Activated naive CD8-positive, alpha-beta T cell (primary cell): Measurements from ENCODE around the gene SNX20.

Source experiments
- H3K27ac Mint-ChIP-seq: one replicate; pipeline ENCODE4 v1.8.0; 2021; ENCODE audit warnings: mixed read lengths
- H3K27me3 Mint-ChIP-seq: one replicate; pipeline ENCODE4 v1.8.0; 2021; ENCODE audit warnings: mixed read lengths
- H3K36me3 Mint-ChIP-seq: one replicate; pipeline ENCODE4 v1.8.0; 2021; ENCODE audit warnings: mixed read lengths
- H3K4me1 Mint-ChIP-seq: one replicate; pipeline ENCODE4 v1.8.0; 2021; ENCODE audit warnings: low read depth, mixed read lengths
- H3K4me3 Mint-ChIP-seq: one replicate; pipeline ENCODE4 v1.8.0; 2021; ENCODE audit warnings: mild to moderate bottlenecking, mixed read lengths
- H3K9me3 Mint-ChIP-seq: one replicate; pipeline ENCODE4 v1.8.0; 2021; ENCODE audit warnings: low read depth, mixed read lengths

The SNX20 gene

DNA sequence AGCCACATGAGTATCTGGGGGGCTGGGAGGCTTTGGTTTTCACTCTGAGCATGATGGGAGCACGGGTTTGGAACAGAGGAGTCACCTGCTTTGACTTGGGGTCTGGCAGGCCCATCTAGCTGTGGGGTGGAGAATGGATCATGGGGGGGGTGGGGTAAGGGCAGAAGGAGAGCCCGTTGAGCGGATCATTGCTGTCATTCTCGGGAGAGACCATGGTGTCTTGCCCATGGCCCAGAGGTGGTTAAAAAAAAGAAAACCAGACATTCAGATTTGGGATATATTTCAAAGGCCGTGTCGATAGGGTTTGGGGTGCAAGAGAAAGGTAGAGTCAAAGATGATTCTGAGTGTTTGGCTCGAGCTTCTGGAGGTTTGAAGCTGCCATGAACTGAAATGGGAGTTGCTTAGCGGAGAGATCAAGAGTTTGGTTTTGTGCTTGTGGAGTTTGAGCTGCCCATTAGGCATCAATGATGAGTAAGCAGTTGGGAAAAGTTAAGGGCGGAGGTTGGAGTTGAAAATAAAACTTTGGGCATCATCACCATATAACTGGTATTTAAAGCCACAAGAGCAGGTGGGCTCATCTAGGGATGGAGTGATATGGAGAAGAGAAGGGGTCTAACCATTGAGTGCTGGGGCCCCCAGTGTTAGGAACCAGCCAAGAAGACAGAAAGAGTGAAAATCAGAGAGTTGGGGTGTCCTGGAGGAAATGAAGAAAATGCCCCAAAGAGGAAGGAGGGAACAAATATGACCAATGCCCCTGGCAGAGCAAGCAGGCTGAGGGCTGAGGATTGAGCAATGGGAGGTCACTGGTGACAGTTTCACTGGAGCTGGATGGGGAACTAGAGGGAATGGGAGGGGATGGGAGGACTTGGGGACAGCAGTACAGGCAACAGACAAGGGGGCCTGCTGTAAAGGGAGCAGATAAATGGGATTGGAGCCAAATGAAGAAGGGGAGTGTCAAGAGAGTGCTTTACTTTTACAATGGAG lies 14.2 kb upstream of the SNX20 start:
- Mint-ChIP-seq H3K9me3 (no peaks in the 10 kb centered on the region), H3K36me3 (peaks cover 3% of the 10 kb centered on the region), H3K27ac (peak overlapping the region; percentile 37), H3K4me1 (peaks cover 64% of the 10 kb centered on the region), H3K4me3 (peak overlapping the region; percentile 79), H3K27me3 (no peaks in the 10 kb centered on the region)

DNA sequence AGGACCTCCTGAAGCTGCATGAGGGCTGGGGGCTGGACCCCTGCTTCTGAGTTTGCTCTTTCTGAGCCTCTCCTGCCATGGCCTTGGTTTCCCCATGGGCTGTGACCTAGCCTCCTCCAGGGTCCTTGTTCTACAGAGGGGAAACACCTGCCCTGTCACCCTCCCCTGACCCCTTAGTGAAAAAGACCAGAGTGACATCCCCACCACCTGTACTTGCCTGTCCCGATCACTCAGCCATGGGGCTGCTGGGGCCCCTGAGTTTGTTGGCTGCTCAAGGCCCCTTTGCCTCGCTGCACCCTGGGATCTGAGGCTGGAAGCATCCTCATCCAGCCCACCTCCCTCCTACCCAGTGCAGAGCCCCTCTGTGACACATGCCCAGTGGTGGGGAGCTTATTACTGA lies 13.1 kb upstream of the SNX20 start:
- Mint-ChIP-seq H3K36me3 (peaks cover 3% of the 10 kb centered on the region), H3K4me1 (peaks cover 54% of the 10 kb centered on the region), H3K9me3 (no peaks in the 10 kb centered on the region), H3K4me3 (peak overlapping the region; percentile 79), H3K27me3 (no peaks in the 10 kb centered on the region), H3K27ac (no peak overlapping the region)

DNA sequence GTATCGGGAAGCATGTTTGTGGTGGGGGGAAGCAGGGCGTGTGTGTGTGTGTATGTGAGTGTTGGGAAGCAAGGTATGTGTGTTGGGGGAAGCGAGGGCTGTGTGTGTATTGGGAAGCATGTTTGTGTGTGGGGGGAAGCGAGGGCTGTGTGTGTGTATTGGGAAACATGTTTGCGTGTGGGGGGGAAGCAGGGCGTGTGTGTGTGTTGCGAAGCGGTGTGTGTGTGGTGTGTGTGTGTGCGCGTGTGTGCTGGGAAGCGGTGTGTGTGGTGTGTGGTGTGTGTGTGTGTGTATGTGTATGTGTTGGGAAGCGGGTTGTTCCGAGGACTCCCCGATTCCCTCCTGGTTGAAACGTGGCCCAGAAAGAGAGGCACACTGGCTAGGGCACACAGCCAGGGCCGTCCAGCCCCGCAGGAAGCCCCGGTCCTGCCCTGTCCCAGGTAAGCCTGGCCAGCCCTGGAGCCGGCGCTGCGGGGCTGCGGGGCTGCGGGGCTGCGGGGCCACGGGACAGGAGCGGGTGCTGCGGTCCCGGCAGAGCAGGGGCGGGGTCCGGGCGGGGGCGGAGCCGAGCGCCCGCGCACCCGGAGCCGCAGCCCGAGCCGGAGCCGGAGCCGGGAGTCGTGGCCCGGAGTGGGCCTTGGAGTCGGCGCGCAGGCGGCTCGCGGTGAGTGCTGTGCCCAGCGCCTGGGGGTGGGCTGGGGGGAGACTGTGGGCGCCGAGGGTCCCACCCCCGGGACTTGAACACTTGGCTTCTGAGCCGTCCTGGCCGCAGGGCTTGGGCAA lies 12.1 kb upstream of the SNX20 start, which contains the start of gene NOD2:
Gene NOD2 (plus strand): TSS at position 608 of the 783 bp plus-strand sequence. CDS start 5,890 bp downstream, outside the sequence.
- H3K27ac Mint-ChIP-seq = peak within 1 kb of the TSS; percentile 48
- H3K27me3 Mint-ChIP-seq = no peaks in the 10 kb centered on the region
- peaks cover 3% of the 10 kb centered on the region for H3K36me3 Mint-ChIP-seq
- H3K4me1 Mint-ChIP-seq = peaks cover 43% of the 10 kb centered on the region
- H3K9me3 Mint-ChIP-seq = no peaks in the 10 kb centered on the region
- peak within 1 kb of the TSS; percentile 79 for H3K4me3 Mint-ChIP-seq

DNA sequence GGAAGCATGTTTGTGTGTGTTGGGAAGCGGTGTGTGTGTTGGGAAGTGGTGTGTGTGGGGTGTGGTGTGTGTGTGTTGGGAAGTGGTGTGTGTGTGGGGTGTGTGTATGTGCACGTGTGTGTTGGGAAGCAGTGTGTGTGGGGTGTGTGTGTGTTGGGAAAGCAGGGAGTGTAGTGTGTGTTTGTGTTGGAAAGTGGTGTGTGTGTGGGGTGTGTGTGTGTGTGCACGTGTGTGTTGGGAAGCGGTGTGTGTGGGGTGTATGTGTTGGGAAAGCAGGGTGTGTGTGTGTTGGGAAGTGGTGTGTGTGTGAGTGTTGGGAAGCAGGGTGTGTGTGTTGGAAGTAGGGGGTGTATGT lies 11.5 kb upstream of the SNX20 start:
- Mint-ChIP-seq H3K27me3 (no peaks in the 10 kb centered on the region), H3K36me3 (peaks cover 3% of the 10 kb centered on the region), H3K4me1 (peaks cover 38% of the 10 kb centered on the region), H3K4me3 (peak overlapping the region; percentile 69), H3K9me3 (no peaks in the 10 kb centered on the region), H3K27ac (no peak overlapping the region)

DNA sequence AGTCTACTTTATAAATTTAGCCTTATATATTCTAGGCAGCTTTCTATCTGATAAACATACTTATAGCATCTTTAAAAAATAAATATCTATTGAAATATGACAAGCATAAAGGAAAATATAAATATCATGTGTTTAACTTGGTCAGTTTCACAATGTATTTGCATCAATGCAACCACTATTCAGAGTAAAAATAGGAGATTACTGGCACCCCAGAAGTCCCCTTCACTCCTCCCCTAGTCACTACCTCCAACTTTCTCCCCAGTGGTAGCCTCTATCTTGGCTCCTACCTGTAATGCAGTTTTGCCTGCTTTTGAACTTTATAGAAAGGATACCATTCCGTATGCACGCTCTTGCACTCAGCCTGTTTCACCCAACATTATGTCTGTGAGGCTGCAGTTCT lies 9.1 kb upstream of the SNX20 start:
- H3K4me3 Mint-ChIP-seq = no peak overlapping the region
- H3K9me3 Mint-ChIP-seq = no peaks in the 10 kb centered on the region
- peaks cover 34% of the 10 kb centered on the region for H3K4me1 Mint-ChIP-seq
- peaks cover under 1% of the 10 kb centered on the region for H3K36me3 Mint-ChIP-seq
- H3K27ac Mint-ChIP-seq = no peak overlapping the region
- no peaks in the 10 kb centered on the region for H3K27me3 Mint-ChIP-seq

DNA sequence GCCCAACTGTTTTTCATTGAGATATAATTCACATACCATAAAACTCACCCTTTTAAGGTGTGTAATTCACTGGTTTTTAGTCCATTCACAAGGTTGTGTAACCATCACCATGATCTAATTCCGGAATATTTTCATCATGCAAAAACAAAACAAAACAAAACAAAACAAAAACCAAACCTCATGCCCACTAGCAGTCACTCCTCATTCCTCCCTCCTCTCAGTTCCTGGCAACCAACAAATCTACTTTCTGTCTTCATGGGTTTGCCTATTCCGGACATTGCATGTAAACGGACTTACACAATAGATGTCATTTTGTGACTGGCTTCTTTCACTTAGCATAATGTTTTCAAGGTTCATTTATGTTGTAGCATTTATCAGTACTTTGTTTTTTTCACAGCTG lies 7.8 kb upstream of the SNX20 start:
- H3K27me3 Mint-ChIP-seq = no peaks in the 10 kb centered on the region
- H3K27ac Mint-ChIP-seq = no peak overlapping the region
- H3K4me3 Mint-ChIP-seq = no peak overlapping the region
- peaks cover 35% of the 10 kb centered on the region for H3K4me1 Mint-ChIP-seq
- no peaks in the 10 kb centered on the region for H3K36me3 Mint-ChIP-seq
- H3K9me3 Mint-ChIP-seq = no peaks in the 10 kb centered on the region

DNA sequence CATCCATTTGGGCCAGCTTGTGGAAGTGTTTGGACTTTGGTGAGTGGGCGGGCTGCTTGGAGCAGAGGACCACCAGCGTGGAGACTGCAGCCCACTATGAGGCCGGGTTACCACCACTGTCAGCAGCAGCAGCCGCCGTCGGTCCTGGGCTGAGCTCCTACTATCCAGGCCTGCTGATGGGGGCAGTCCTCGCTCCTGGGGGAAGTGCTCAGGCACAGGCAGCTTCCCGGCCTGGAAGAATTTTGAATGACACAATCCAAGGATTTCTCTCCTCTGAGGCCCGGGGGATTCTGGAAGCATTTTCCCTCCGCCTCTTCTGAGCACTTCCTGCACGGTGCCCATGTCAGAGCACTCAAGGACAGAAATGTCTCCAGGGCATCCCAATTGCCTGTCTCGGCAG lies 7.0 kb upstream of the SNX20 start:
- Mint-ChIP-seq H3K36me3 (no peaks in the 10 kb centered on the region), H3K27ac (no peak overlapping the region), H3K4me3 (no peak overlapping the region), H3K4me1 (peaks cover 41% of the 10 kb centered on the region), H3K27me3 (no peaks in the 10 kb centered on the region), H3K9me3 (no peaks in the 10 kb centered on the region)

DNA sequence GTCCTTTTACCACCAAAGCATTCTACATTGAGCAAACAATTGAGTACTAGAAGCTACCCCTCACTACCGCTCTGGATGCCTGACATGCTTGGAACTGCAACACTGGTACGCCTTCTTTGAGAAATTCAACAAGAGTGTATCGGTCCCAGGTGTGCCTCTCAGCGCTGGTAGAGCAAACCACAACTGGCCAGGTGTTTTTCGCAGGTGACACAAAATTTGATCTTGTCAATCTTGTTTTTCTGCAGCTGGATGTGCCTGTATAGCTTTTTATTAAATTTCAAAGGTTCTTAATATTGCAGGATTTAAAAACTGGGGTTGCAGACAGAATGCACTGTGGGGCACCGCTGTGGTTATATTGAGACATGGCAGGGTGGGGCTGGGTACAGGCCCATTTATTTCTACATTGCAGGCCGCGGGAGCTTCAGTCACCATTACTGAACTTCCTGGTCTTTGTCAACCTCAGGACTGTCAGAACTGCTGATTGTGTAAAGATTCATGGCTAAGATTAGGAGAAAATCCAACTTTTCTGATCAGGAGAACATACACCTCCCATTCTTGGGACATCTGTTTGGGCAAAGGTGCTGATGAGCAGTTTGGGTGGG lies 4.5 kb upstream of the SNX20 start:
- peak overlapping the region; percentile 93 for H3K27ac Mint-ChIP-seq
- H3K9me3 Mint-ChIP-seq = no peaks in the 10 kb centered on the region
- H3K4me3 Mint-ChIP-seq = peak overlapping the region; percentile 67
- H3K27me3 Mint-ChIP-seq = no peaks in the 10 kb centered on the region
- no peaks in the 10 kb centered on the region for H3K36me3 Mint-ChIP-seq
- H3K4me1 Mint-ChIP-seq = peaks cover 54% of the 10 kb centered on the region

DNA sequence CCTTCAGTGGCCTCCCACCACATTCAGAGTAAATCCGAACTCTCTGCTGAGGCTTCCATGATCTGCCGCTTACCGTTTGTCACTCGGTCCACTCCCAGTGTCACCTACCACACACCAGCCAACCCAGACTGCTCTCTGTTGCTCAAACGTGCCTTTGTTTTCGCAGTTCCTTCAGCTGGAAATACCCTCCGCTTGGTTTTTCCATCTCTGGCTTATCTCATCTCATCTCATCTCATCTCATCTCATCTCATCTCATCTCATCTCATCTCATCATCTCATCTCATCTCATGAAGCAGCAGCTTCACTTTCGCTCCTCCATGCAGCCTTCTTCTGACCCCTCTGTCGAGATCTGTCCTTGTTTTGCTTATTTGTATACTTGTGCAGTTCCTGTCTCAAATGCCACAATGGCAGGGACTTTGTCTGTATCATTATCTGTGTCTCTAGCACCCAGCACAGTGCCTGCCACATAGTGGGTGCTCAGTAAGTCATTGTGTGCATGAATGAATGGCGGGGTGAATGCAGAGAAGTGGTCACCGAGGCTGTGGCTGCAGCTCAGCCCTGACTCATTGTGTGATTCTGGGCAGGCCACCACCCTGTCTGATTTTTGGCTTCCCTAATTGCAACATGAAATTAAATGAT lies 3.8 kb upstream of the SNX20 start:
- peaks cover 59% of the 10 kb centered on the region for H3K4me1 Mint-ChIP-seq
- H3K36me3 Mint-ChIP-seq = no peaks in the 10 kb centered on the region
- peak overlapping the region; percentile 93 for H3K27ac Mint-ChIP-seq
- peak overlapping the region; percentile 67 for H3K4me3 Mint-ChIP-seq
- no peaks in the 10 kb centered on the region for H3K27me3 Mint-ChIP-seq
- no peaks in the 10 kb centered on the region for H3K9me3 Mint-ChIP-seq

DNA sequence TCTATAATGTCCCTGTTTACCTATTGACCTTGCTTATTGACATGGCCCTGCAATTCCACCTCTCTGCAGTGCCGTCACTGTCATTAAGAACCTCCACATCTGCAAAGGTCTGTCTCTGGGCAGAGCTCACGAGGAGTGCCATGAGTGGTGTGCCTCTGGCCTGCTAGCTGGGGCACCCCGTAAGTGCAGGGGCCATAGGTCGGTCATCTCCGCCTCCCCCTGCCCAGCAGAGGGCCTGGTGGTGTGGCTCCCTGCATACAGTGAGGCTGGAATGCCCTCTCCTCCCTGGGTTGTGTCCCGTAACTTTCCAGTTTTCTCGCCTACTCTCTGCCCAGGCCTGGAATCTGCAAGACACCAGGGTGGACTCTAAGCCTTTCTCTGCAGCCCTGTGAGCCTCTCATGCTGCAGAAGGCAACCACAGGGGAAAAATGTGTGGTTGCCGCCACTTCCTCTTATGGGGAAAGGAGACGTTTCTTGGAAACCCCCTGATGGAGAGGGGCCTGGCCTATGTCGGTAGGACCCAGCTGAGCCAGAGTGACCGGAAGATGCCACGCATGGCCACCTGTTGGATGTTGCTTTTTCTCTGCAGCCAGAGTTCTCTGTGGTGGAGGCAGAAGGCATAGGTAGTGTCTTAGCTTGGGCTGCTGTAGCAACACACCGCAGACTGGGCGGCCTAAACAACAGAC lies 2.7 kb upstream of the SNX20 start:
- Mint-ChIP-seq H3K27ac (peak overlapping the region; percentile 93), H3K4me3 (peak overlapping the region; percentile 67), H3K4me1 (peaks cover 69% of the 10 kb centered on the region), H3K27me3 (no peaks in the 10 kb centered on the region), H3K9me3 (no peaks in the 10 kb centered on the region), H3K36me3 (no peaks in the 10 kb centered on the region)

DNA sequence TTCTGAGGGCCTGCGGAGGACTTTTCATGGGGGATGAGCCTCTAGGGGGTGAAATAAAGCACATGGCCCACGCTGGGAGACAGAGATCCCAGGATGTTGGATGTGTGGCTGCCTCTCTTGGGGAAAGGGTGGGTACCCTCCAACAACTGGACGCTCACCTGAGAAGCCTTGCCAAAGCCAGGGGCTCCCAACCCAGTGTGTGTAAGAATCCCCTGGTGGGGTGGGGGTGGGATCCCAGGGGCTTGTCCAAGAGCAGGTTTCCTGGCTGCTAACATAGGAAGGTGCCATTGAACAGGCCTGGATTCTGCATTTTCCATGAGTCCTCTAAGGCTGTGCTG lies 587 bp downstream of the SNX20 start:
- Mint-ChIP-seq H3K4me1 (peaks cover 81% of the 10 kb centered on the region), H3K27ac (peak overlapping the region; percentile 94), H3K36me3 (peaks cover 6% of the 10 kb centered on the region), H3K4me3 (peak overlapping the region; percentile 87), H3K27me3 (no peaks in the 10 kb centered on the region), H3K9me3 (no peaks in the 10 kb centered on the region)

DNA sequence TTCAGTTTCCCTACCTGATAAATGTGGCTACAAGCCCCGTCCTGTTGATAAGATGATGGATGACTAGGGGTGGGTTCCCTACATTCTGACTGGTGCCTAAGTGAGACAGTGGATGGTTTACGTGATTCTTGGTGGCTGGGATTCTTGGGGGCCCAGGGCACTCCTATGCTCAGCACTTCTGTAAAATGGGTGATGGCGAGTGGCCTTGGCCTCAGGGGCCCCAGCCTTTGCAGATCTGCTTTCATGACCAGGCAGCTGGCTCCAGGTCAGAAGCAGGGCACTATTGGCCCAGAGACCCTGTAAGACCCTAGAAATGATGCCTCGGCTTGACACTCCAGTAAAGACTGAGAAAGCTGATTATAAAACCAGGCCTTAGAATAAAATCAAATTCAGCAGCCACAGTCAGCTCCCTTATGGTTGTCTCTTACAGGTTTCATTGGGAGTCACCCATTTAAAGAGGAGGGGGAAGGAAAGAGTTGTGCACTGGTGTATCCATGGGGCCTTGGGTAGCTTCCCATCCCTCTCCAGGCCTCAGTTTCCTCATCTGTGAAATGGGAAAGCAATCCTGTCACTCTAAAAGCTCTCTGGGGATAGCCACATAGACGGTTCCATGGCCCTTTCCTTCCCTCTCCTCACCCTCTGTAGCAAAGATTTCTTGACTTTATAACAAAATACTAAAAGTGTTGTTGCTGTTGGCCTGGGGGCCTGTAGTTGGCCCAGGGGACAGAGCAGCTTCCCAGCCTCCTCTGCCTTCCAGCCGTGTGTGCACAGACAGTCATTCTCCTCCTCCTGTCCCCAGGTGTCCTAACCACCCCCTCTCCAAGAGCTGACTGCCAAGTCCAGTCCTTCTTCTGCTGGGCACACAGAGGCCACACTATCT lies 1.2 kb downstream of the SNX20 start:
- Mint-ChIP-seq H3K4me1 (peaks cover 75% of the 10 kb centered on the region), H3K27ac (peak overlapping the region; percentile 94), H3K9me3 (no peaks in the 10 kb centered on the region), H3K4me3 (peak overlapping the region; percentile 87), H3K27me3 (no peaks in the 10 kb centered on the region), H3K36me3 (peaks cover 7% of the 10 kb centered on the region)

DNA sequence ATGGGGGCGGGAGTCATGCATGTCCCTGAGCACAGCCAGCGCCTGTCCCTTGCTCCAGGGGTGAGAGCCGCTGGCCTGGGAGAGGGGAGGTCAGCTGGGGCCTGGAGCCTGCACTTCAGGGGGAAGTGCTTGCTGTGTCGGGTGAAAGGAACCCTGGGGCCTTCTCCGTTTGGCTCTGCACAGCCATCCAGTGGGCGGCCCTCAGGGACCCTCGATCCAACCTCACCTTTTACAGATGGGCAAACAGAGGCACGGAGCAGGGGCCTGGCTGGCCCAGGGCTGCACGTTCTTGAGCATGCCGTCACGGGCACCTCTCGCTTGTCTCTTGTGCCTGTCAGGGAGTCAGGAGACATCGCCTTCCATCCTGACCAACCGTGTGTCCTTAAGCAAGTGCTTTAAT lies 1.8 kb downstream of the SNX20 start:
- H3K4me1 Mint-ChIP-seq = peaks cover 69% of the 10 kb centered on the region
- H3K36me3 Mint-ChIP-seq = peaks cover 9% of the 10 kb centered on the region
- H3K4me3 Mint-ChIP-seq = peak overlapping the region; percentile 87

More for the DNA sequence above, 1.8 kb downstream of the SNX20 start:
- H3K9me3 Mint-ChIP-seq = no peaks in the 10 kb centered on the region
- peak overlapping the region; percentile 94 for H3K27ac Mint-ChIP-seq
- no peaks in the 10 kb centered on the region for H3K27me3 Mint-ChIP-seq
